Measurements from ENCODE around the gene PLEKHA5. TPM values are rescaled to one million over a fixed set of nuclear protein-coding genes. Genes with fewer than 3 reads are reported as not detected.
A peak's percentile ranks its signal among the peaks of the same experiment; 100 is the strongest.
"Not testable (repeated sequence)": the region's sequence is repeated elsewhere in the genome, so short reads cannot be mapped to it uniquely, and the experiment has no call there.

The PLEKHA5 gene
- total RNA-seq, 1 donor, result 82.2 TPM

DNA sequence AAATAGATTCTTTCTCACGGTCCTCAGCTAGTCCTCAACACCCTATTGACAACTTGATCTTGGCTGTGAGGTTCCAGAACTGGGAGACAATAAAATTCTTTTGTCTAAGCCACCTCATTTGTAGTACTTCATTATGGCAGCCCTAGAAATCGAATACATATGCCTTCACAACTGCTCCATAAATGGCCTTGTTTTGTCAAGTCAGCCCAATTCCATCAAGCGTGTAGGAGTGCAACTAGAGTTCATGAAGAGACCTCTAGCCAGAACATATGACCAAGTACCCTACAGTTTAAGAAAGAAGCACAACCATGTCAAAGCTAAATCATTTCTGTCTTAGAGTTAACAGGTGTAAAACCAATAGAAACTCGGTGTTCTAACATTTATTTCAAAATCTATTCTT, 45.0 kb upstream of the PLEKHA5 start:
- Histone ChIP-seq H3K4me1 (ENCODE audit: insufficient read depth, low read length) (no peaks in the 10 kb centered on the region), H3K27ac (ENCODE audit: low read depth, low read length) (no peak overlapping the region), H3K4me2 (ENCODE audit: insufficient read depth, low read length) (no peak overlapping the region), H2AFZ (ENCODE audit: low read length) (no peak overlapping the region), H3K27me3 (ENCODE audit: insufficient read depth, low read length) (no peaks in the 10 kb centered on the region), H3K36me3 (ENCODE audit: insufficient read depth, low read length) (no peaks in the 10 kb centered on the region), H3K79me2 (ENCODE audit: insufficient read depth, low read length) (no peaks in the 10 kb centered on the region), H3K9me3 (ENCODE audit: low read depth, low read length) (no peaks in the 10 kb centered on the region), H4K20me1 (ENCODE audit: insufficient read depth, low read length) (no peaks in the 10 kb centered on the region), H3K4me3 (ENCODE audit: insufficient read depth, low read length) (no peak overlapping the region)
- TF ChIP-seq, protein P1, sequence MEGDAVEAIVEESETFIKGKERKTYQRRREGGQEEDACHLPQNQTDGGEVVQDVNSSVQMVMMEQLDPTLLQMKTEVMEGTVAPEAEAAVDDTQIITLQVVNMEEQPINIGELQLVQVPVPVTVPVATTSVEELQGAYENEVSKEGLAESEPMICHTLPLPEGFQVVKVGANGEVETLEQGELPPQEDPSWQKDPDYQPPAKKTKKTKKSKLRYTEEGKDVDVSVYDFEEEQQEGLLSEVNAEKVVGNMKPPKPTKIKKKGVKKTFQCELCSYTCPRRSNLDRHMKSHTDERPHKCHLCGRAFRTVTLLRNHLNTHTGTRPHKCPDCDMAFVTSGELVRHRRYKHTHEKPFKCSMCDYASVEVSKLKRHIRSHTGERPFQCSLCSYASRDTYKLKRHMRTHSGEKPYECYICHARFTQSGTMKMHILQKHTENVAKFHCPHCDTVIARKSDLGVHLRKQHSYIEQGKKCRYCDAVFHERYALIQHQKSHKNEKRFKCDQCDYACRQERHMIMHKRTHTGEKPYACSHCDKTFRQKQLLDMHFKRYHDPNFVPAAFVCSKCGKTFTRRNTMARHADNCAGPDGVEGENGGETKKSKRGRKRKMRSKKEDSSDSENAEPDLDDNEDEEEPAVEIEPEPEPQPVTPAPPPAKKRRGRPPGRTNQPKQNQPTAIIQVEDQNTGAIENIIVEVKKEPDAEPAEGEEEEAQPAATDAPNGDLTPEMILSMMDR (IDR thresholded peaks at IDR 0.05; ENCODE audit: extremely low read depth, low read depth, low read length), result no peak
- no peak for DNase-seq (ENCODE audit: insufficient read length, low spot score, missing footprints)

GRCh38 chr12:19085090-19085489, 44.4 kb upstream of the PLEKHA5 start:
- no peak for DNase-seq (ENCODE audit: insufficient read length, low spot score, missing footprints)

DNA sequence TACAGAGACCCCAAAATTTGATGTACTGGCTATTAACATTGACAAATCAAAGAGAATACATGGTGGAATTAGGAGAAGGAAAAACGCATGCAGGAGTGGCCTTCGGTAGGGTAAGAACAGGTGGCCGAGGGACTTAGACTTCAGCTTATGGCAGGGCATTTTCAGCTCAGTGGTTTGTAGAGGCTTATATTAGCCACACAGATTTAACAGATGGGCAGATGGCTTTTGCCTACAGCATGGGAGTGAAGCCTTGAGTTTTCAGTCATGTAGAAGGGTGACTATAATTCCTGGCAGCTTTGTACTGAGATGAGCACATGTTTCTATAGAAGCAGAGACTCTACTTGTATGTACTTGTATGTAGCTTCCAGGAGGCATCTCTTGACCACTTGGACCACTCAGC, 40.9 kb upstream of the PLEKHA5 start:
- no peak overlapping the region for H2AFZ ChIP-seq (ENCODE audit: low read length)
- no peak overlapping the region for H3K27ac ChIP-seq (ENCODE audit: low read depth, low read length)
- H3K79me2 ChIP-seq (ENCODE audit: insufficient read depth, low read length), result no peaks in the 10 kb centered on the region
- H3K4me1 ChIP-seq (ENCODE audit: insufficient read depth, low read length), result no peaks in the 10 kb centered on the region
- DNase-seq (ENCODE audit: insufficient read length, low spot score, missing footprints), result peak; percentile 1
- H3K27me3 ChIP-seq (ENCODE audit: insufficient read depth, low read length), result no peaks in the 10 kb centered on the region
- no peaks in the 10 kb centered on the region for H3K9me3 ChIP-seq (ENCODE audit: low read depth, low read length)
- H3K36me3 ChIP-seq (ENCODE audit: insufficient read depth, low read length), result no peaks in the 10 kb centered on the region
- no peak overlapping the region for H3K4me3 ChIP-seq (ENCODE audit: insufficient read depth, low read length)
- no peaks in the 10 kb centered on the region for H4K20me1 ChIP-seq (ENCODE audit: insufficient read depth, low read length)
- no peak overlapping the region for H3K4me2 ChIP-seq (ENCODE audit: insufficient read depth, low read length)
- TF ChIP-seq, protein P1 (IDR thresholded peaks at IDR 0.05; ENCODE audit: extremely low read depth, low read depth, low read length), result no peak

More at GRCh38 chr12:19085090-19085489, 44.4 kb upstream of the PLEKHA5 start:
- TF ChIP-seq, protein P1 (IDR thresholded peaks at IDR 0.05; ENCODE audit: extremely low read depth, low read depth, low read length), result no peak
- Histone ChIP-seq H3K27ac (ENCODE audit: low read depth, low read length) (no peak overlapping the region), H2AFZ (ENCODE audit: low read length) (no peak overlapping the region), H3K4me2 (ENCODE audit: insufficient read depth, low read length) (no peak overlapping the region), H3K27me3 (ENCODE audit: insufficient read depth, low read length) (no peaks in the 10 kb centered on the region), H3K79me2 (ENCODE audit: insufficient read depth, low read length) (no peaks in the 10 kb centered on the region), H3K4me1 (ENCODE audit: insufficient read depth, low read length) (no peaks in the 10 kb centered on the region), H3K9me3 (ENCODE audit: low read depth, low read length) (no peaks in the 10 kb centered on the region), H3K4me3 (ENCODE audit: insufficient read depth, low read length) (no peak overlapping the region), H3K36me3 (ENCODE audit: insufficient read depth, low read length) (no peaks in the 10 kb centered on the region), H4K20me1 (ENCODE audit: insufficient read depth, low read length) (no peaks in the 10 kb centered on the region)

DNA sequence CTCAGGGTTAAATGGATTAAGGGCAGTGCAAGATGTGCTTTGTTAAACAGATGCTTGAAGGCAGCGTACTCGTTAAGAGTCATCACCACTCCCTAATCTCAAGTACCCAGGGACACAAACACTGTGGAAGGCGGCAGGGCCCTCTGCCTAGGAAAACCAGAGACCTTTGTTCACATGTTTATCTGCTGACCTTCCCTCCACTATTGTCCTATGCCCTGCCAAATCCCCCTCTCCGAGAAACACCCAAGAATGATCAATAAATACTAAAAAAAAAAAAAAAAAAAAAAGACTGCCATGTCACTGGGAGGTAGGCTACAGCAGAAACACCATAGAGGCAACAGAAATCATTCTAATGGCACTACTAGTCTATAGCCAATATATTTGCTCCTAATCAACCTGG, 37.1 kb upstream of the PLEKHA5 start:
- not testable (repeated sequence) for H3K79me2 ChIP-seq (ENCODE audit: insufficient read depth, low read length); H3K4me3 ChIP-seq (ENCODE audit: insufficient read depth, low read length); H2AFZ ChIP-seq (ENCODE audit: low read length); H4K20me1 ChIP-seq (ENCODE audit: insufficient read depth, low read length); H3K4me2 ChIP-seq (ENCODE audit: insufficient read depth, low read length); H3K9me3 ChIP-seq (ENCODE audit: low read depth, low read length); H3K27ac ChIP-seq (ENCODE audit: low read depth, low read length); DNase-seq (ENCODE audit: insufficient read length, low spot score, missing footprints); H3K36me3 ChIP-seq (ENCODE audit: insufficient read depth, low read length); H3K4me1 ChIP-seq (ENCODE audit: insufficient read depth, low read length); H3K27me3 ChIP-seq (ENCODE audit: insufficient read depth, low read length)
